ENCODE measurements around the gene BAZ1A.

The BAZ1A gene

DNA sequence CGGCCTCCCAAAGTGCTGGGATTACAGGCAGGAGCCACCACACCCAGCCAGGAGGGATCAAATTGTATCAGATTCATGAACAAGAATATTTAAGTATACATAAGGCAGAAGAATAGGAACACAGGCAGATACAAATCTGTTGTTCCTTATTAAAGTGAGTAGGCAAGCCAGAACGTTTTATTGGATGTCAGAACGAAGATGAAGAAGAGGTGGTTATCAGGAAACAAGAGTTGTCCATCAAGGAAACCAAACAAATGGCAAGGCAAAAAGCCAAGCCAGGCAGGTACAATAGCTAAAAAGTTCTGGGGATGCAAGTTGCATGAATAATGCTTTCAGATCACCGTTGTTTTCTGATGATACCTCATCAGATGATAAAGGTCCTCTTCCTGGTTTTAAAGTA, 31.1 kb upstream of the BAZ1A start:
- DNase-seq (ENCODE audit: low read depth), result no peak
- TF ChIP-seq, protein P1, sequence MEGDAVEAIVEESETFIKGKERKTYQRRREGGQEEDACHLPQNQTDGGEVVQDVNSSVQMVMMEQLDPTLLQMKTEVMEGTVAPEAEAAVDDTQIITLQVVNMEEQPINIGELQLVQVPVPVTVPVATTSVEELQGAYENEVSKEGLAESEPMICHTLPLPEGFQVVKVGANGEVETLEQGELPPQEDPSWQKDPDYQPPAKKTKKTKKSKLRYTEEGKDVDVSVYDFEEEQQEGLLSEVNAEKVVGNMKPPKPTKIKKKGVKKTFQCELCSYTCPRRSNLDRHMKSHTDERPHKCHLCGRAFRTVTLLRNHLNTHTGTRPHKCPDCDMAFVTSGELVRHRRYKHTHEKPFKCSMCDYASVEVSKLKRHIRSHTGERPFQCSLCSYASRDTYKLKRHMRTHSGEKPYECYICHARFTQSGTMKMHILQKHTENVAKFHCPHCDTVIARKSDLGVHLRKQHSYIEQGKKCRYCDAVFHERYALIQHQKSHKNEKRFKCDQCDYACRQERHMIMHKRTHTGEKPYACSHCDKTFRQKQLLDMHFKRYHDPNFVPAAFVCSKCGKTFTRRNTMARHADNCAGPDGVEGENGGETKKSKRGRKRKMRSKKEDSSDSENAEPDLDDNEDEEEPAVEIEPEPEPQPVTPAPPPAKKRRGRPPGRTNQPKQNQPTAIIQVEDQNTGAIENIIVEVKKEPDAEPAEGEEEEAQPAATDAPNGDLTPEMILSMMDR (conservative IDR thresholded peaks at IDR 0.05; ENCODE audit: low read depth, low read length), result no peak
- no peak overlapping the region for H3K4me3 ChIP-seq (ENCODE audit: low read length)

DNA sequence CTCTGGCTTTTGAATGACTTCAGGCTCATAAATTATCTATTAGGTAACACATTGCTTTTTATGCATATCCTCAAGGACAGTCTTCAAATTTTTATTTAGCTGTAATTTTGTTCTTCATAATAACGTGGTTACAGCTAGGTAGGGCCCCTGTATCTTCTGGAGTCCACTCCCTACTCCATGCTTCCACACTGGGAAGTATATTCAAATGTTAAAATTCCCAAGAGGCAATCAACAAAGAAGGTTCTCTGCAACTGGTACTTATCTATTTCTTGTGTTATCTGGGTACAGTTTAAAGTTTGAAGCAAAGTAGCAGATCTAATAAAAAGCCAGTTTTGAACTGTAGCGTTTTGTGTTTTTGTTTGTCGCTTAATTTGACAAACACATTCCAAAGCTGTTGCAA, 20.1 kb upstream of the BAZ1A start:
- no peak for DNase-seq (ENCODE audit: low read depth)
- TF ChIP-seq, protein P1 (conservative IDR thresholded peaks at IDR 0.05; ENCODE audit: low read depth, low read length), result no peak
- H3K4me3 ChIP-seq (ENCODE audit: low read length), result no peak overlapping the region

DNA sequence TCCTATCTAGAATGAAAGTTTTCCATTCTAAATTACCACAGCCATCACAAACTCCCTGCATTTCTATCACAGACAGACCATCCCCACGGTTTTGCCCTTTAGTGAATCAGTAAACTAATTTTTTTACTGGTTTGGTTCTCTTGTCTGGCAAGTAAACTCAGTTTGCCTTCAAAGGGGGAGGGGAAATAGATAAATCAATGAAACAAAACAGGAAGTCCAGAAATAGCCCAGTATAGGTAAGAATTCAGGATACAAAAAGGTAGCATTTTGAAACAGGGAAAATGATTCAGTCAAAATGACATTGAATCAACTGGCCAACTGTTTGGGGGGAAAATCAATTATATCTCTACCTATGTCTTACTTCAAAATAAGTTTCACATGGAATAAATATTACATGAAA, 15.8 kb upstream of the BAZ1A start:
- DNase-seq (ENCODE audit: low read depth), result no peak
- TF ChIP-seq, protein P1 (conservative IDR thresholded peaks at IDR 0.05; ENCODE audit: low read depth, low read length), result no peak
- H3K4me3 ChIP-seq (ENCODE audit: low read length), result no peak overlapping the region

DNA sequence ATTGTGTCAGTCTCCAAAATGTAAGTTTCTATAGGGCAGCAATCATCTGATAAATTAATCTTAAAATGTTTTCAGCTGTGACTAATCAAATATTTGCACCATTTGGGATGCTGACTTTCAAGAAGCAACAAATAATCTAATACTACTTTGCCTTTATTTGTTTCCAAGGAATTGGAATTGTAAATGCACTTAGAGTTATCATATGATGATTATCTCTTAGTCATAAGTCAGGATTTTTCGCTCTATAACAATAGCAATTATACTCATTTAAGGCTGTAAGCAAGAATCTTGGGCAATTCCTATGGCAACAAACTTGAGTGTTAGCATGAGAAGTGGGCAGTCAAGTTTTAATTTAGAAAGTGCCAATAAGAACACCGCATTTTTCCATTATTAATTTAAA, 13.0 kb upstream of the BAZ1A start:
- TF ChIP-seq, protein P1 (conservative IDR thresholded peaks at IDR 0.05; ENCODE audit: low read depth, low read length), result no peak
- no peak overlapping the region for H3K4me3 ChIP-seq (ENCODE audit: low read length)
- no peak for DNase-seq (ENCODE audit: low read depth)

DNA sequence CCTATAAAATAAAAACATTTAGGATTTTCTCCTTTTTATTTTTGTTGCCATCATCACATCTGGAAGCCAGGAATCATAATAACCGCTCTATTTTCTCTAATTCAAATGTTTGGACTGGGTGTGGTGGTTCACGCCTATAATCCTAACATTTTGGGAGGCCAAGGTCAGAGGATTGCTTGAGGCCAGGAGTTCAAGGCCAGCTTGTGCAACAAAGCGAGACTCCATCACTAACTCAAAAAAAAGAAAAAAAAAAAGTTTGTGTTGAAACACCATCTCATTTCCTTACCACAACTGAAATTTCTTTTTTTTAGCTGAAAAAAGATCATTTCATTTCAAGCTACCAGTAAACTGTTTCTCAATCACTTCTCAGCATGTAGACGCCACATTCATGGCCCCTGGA, 8.8 kb upstream of the BAZ1A start:
- TF ChIP-seq, protein P1 (conservative IDR thresholded peaks at IDR 0.05; ENCODE audit: low read depth, low read length), result no peak
- H3K4me3 ChIP-seq (ENCODE audit: low read length), result no peak overlapping the region
- DNase-seq (ENCODE audit: low read depth), result no peak

DNA sequence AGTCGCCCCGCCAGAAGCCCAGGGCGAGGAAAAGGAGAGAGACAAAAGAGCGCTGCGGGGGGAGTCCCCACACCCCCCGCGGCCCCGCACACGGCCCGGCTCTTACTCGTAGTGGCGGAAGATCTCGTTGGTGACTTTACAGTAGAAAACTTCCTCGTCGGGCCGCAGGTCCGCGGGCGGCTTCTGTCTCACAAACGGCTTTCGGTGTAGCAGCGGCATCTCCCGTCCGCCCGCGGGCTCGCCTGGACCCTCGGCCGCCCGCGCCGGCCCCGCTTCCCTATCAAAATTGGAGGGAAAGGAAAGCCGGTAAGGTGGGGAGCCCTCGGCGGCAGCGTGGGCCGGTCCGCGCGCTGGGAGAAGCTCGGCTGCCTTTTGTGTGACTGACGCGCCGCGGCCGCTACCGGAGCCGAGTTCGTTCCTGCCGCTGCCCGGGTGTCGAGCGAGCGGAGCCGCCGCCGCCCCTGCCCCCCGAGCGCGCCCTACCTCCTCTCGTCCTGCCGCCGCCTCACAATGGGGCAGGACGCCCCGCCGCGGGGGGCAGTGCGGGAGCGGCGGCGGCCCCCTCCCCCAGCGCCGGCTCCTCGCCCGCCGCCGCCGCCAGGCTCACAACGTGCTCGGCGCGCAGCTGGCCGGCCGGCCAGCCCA, 652 bp downstream of the BAZ1A start:
- DNase-seq (ENCODE audit: low read depth), result no peak
- H3K4me3 ChIP-seq (ENCODE audit: low read length), result peak overlapping the region; percentile 80
- TF ChIP-seq, protein P1 (conservative IDR thresholded peaks at IDR 0.05; ENCODE audit: low read depth, low read length), result peak; percentile 12

DNA sequence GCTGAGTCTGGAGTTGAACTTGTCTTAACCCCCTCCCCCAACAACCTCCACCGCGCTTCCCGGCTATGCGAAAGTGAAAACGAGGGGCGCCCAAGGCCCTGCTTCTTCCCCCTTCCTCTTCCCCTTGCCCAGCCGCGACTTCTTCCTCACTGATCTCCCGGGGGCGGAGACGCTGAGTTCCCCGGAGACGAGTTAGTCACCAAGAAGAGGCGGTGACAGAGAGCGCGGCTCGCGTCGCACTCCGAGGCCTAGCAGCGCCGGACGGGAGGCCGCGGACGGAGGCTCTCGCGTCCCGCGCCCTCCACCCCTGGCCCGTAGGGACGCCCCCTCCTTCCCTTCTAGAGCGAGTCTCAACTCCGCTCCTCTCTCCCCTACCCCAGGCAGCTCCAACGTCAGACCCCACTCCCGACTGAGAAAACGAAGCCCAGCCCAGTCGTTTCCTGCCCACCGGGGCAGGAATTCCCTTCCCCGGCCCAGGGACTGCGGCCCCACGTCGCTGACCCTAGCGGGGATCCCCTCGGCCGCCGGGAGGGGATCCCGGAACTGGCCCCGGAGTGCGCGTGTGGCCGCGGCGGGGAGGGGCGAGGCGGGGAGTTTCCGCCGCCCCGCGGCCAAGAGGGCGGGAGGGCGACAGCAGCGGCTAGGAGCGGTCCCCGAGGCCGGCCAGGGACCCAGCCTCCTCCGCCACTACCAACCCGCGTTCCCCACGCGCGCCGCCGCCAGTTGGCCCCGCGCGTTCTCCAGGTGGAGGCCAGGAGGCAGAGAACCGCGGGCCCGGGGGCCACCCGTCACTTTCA, 1.4 kb downstream of the BAZ1A start:
- peak overlapping the region; percentile 79 for H3K4me3 ChIP-seq (ENCODE audit: low read length)
- no peak for DNase-seq (ENCODE audit: low read depth)
- TF ChIP-seq, protein P1 (conservative IDR thresholded peaks at IDR 0.05; ENCODE audit: low read depth, low read length), result no peak
